NCI-H2107 (cell line): Measurements from ENCODE around the gene NDUFA3.

Experiments used
- DNase-seq: peaks from one replicate; lab custom pipeline; 2025; lab: John Stamatoyannopoulos, UW

NDUFA3 gene

GRCh38 chr19:54107876-54108490, 5.3 kb downstream of the NDUFA3 start:
- DNase-seq: no peak

- DNase-seq: no peak
These were observed 5.8 kb downstream of the NDUFA3 start for GRCh38 chr19:54108496-54108895.

- no peak for DNase-seq
These were observed 7.0 kb downstream of the NDUFA3 start for GRCh38 chr19:54109651-54110050.

- peak; percentile 21 for DNase-seq
These were observed 11.9 kb downstream of the NDUFA3 start for GRCh38 chr19:54114340-54115108.

GRCh38 chr19:54115109-54116063, 12.7 kb downstream of the NDUFA3 start, which contains the start of the genes PRPF31 and TFPT:
Gene PRPF31 (plus strand): TSS chr19:54115754. CDS start chr19:54118279, 2,525 bp downstream.
Gene TFPT (minus strand): TSS chr19:54115657. CDS start chr19:54115269, 388 bp downstream.
- peak; percentile 94 for DNase-seq

- DNase-seq: no peak
These were observed 18.6 kb downstream of the NDUFA3 start for GRCh38 chr19:54121259-54121658.

- DNase-seq: no peak
These were observed 21.0 kb downstream of the NDUFA3 start for GRCh38 chr19:54123682-54124081.

GRCh38 chr19:54124393-54124792, 21.7 kb downstream of the NDUFA3 start:
- no peak for DNase-seq

- no peak for DNase-seq
These were observed 23.1 kb downstream of the NDUFA3 start for GRCh38 chr19:54125713-54126112.

GRCh38 chr19:54127688-54128440, 25.2 kb downstream of the NDUFA3 start:
- no peak for DNase-seq

GRCh38 chr19:54128441-54128725, 25.7 kb downstream of the NDUFA3 start:
- DNase-seq: no peak

- DNase-seq: no peak
These were observed 26.4 kb downstream of the NDUFA3 start for GRCh38 chr19:54128796-54129616.

- DNase-seq: no peak
These were observed 27.0 kb downstream of the NDUFA3 start for GRCh38 chr19:54129617-54129996.

GRCh38 chr19:54133312-54133956, 30.8 kb downstream of the NDUFA3 start:
- DNase-seq: no peak

GRCh38 chr19:54133957-54134590, 31.4 kb downstream of the NDUFA3 start:
- DNase-seq: no peak

- DNase-seq: no peak
These were observed 33.6 kb downstream of the NDUFA3 start for GRCh38 chr19:54136086-54136863.

GRCh38 chr19:54136864-54137698, 34.4 kb downstream of the NDUFA3 start:
- DNase-seq: peak; percentile 99
